GM19395 (cell line): ENCODE measurements around the gene SLC38A3.

ENCODE experiments used
- ATAC-seq: cut with Tn5 transposase; IDR thresholded peaks from one replicate; pipeline ENCODE4 v1.9.1; 2021; ENCODE audit warnings: mild to moderate bottlenecking, moderate library complexity; ENCODE audit not compliant: unreplicated experiment

Gene SLC38A3

DNA sequence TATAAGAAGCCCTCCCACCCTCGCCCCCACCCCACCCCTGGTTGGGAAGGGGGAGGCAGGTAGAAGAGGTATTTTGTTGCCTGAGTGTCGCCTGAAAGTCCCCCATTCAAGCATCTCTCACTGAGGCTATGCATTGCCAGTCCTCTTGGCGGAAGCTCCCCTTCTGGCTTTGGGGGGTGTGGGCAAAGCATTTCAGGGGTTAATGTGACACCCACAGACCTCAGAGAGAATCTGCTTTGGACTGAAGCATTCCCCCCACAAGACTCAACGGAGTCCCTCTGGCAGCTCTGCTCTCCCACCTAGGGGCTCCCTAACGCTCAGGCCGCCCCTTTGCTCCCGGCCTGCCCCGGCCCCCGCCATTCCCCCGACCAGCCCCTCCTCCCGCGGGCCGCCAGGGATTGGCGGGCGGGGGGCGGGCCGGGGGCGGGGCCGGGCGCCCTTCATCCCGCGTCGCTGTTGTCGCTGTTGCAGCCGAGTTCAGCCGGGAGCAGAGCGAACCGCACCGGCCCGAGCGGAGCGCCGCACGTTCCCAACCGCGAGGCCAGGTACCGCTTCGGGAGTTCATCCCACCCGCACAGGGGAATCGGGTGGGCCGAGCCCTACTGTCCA is at the start of gene SLC38A3:
SLC38A3 (plus strand) TSS at position 468 of the 609 bp plus-strand sequence. CDS start 8,929 bp downstream, outside the sequence.
- no peak for ATAC-seq

DNA sequence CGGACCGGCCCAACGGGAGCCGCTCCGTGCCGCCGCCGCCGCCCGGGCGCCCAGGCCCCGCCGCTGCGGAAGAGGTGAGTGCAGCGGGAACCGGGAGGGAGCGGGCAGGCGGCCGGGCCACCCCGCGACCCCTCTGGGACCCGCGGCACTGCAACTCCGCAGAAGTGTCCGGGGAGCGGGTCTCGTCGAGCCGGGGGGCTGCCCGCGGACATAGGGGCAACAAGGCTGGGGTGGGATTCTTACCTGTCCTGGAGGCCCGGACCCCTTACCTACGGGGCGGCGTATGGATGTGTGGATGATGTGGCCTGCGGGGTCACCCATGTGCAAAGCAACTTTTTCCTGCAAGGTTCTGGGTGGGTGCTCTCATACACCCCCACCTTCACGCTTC is 49.6 kb upstream of the SLC38A3 start:
- ATAC-seq = no peak

DNA sequence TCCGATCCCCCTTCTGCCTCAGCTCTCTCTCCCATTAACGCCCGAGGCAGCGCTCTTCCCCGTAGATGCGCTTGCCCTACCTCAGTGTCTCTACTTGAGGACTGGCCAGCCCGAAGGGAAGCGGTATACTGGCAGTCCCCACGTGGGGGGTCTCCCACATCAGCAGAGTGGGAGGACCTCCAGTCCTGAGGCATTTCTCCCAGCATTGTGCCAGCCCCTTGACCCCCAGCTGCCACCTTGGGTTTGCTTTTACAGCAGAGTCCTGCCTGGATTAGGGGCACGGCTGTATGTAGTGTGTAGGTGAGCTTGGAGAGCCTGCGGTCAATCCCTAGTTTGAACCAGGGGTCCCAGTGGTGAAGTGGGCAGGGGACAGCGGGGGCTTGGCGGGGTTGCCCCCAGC is 49.2 kb upstream of the SLC38A3 start:
- no peak for ATAC-seq

DNA sequence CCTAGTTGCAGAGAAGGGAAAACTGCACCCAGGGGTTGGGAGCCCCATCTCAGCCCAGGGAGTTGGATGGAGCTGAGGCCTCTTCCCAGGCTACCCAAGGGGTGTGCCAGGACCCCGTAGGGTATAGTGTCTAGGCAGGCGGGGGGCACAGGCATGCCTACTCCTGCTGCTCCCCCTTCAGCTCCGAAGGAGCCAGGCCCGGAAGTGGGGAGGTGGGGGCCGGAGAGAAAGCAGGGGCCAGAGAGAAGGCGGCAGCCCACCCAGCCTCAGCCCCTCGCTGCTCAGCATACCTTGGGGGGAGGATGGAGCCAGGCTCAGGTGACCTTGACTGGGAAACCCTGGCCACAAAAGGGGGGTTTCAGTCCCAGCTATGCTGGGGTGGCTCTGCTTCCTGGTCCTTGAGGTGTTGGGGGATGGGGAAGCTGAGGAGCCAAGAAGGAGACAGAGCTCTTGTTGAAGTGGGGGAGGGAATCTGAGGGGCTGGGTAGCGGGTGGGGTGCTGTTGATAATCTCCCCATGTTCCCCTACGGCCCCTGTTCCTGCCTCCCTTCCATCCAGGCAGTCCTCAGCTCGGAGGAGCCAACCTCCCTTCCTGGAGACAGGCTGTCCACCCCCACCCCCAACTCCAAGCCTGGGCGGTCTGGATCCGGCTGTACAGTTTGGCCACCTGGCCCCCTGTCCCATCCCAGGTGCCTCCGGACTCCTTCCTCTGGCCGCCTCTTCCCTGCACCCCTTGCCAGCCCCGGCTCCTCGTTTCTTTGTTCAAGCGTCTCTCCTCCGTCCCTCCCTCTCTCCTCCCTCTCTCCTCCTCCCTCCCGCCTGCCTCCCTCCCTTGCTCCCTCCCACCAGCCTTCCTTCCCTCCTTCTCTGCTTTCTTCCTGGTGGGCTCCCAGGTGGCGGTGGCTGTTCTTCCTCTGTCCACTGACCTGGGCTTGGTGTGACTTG is 48.2 kb upstream of the SLC38A3 start:
- no peak for ATAC-seq

DNA sequence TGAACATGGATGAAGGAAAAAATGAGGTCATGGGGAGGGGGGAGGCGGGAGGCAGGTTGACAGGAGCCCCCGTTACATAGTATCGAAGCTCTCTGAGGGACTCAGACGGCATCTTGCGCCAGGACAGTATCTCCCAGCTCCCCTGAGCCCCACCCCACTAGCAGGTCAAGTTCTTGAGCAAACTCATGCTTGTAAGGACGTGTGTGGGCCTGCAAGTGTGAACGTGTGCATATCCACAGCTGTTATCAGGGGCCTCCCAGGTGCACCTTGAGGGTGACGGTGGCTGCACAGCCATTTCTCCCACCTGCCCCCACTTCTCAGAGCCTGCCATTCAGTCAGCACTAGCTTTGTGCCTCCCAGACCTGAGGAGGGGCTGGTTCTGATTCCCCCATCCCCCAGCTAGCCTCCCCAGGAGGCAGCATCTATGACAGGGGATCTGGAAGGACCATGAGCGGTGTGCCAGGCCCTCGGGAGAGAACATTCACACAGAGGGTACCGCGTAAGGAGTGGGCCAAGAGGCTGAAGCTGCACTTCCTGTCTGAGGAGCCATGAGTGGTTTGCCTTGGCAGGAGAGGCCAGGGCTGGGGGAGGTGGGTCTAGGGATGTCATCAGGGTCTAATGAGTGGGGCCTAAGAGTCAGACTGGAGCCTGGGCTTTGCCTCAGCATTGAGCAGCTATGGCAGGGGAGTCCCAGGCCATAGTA is 47.1 kb upstream of the SLC38A3 start:
- ATAC-seq = no peak

DNA sequence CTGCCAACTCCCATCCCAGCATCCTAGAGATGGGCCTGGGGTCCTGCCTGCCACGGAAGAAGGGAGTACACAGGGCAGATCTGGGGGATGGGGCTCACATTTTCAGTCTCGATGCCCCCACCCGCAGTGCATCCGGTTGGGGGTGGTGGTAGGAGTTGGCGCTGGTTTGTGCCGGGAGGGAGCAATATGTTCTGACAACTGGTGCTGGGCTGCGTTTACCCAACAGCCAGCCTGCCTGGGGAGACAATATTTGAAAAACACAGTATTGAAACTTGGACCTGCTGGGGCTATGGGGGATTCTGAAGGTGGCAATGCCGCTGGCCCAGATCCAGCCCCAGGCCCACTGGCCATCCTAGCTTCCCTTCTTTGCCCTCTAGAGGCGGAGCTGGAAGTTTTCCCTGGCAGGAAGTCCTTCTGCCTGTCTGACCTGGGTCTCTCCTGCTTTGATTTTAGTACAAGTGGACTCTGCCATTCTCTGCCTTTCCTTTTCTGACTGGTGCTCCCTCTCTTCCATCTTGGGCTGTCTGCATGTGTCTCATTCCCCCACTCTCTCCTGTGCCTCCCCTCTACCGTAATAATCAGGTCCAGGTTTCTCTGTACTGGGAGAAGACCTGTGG is 46.4 kb upstream of the SLC38A3 start:
- ATAC-seq = no peak

DNA sequence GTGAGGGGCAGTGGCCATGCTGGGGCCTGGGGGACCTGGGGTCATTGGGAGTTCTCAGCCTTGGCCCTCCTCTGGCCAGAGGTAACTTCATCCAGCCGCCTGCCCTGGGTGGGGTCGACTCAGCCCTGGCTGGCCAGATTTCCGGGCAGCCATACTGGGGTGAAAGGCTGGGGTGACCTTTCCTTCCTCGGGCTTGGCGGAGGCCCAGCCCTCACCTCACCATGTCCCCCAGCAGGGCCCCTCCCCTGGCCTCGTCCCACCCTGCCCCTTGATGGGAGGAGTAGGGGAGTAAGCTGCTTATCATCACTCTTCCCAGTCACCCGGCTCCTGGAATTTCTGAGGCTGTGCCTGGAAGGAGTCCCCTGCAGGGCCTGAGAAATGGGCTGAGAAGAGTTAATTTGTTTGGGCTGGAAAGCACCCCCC is 44.5 kb upstream of the SLC38A3 start:
- ATAC-seq = no peak

DNA sequence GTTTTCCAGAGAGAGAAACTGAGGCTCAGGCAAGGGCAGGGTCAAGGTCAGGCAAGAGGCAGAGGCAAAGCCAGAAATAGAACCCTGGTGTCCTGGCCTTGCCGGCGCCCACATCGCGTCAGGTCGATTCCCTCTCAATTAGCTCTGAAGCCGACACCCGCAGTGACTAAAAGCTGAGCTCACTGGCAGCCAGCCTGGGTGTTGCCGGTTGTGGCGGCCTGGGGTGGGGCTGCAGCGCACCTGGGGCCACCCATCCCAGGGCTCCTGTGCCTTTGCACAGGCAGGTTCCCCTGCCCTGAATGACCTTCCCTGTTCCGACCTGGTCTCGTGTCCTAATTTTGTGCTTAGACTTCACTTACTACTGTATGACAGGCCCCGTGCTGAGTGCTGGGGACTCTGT is 43.8 kb upstream of the SLC38A3 start:
- no peak for ATAC-seq

DNA sequence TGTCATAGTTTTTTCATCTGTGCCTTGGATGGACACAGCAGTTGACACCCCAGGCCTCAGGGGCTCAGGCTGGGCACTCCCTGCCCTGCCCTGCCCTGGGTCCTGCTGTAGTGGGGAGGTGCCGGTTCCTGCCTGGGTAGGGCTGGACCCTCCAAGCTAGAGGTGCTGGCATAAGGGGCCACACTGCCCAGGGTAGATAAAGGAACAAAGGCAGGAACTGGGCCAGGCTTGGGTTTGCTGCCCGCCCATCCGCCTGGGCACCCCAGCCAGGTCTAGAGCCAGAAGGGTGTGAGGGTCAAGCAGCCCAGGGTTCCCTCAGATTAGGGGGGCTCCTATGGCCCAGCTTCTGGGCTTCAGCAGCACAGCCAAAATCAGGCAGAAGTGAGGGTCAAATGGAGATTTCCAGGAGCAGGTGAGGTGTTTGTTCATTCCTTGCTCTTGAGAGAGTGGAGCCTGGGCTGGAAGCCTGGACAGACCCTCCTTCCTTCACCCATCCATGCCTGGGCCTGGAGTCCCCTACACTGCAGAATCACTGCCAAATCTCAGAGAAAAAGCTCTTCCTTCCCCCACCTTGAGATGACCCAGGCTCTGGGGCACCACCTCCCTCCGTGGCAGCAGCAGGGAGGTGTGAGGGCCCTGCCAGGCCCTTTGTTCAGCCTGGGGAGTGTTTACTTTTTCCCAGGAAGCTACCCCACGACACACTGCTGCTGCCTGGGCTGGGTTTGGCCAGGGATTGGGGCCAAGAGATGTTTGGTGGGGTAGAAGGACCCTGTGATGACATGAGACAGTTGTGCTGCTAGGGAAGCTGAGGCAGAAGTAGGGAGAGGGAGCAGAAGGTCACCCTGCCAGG is 42.8 kb upstream of the SLC38A3 start:
- no peak for ATAC-seq

DNA sequence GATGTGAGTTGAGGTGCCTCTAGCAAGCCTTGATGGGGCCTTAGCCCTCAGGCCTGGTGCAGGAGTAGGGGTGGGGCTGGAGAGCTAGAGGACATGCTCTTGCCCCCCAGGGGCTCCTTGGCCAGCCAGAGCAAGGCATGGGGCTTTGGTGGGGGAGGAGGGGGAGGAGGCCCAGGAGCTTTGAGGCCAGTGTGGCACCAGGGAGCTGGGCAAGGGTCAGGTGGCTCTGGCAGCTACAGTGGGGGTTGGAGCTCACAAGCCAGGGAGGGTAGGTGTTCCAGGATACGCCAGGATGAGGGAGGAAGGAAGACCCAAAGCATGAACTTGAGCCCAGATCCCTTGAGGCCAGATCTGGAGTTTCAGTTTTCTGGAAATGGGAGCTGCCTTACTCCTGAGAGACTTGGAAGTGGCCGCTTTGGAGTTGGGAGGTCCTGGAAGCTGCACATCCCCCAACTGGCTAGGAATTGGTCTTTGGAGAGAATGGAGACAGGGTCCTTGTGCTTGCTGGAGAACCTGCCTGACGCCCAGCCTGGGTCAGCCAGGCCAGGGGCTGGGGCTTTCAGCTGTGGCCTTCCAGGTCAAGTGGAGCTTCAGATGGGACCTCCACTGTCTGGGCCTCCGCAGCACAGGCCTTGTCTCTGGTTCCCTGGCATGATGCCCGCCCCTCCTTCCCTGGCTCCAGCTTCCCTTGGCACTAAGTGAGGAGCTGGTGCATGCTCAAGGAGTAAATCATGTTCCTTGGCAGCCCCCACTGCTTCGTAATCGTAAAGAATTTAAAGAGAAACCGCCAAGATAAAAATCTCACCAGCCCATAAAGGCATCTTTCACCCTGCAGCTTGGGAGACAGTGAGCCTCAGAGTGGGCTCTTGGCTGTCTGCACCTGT is 41.3 kb upstream of the SLC38A3 start:
- no peak for ATAC-seq

DNA sequence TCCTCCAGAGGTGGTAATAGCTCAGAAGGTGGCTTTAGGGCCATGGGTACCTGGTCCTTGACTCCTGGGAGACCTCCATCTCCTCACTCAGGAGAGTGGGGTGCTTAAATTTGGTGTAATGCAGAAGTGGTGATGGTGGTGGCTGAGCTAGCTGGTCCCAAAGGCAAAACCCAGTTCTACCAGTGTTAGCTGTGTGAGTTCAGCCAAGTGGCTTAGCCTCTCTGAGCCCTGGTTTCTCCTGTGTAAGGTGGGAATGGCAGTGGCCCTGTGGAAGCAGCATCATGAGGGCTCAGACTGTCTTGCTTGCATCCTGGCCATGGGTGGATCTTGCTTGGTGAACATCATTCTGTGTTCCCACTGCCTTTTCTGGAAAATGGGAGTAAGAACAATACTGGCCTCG is 40.6 kb upstream of the SLC38A3 start:
- ATAC-seq = no peak

DNA sequence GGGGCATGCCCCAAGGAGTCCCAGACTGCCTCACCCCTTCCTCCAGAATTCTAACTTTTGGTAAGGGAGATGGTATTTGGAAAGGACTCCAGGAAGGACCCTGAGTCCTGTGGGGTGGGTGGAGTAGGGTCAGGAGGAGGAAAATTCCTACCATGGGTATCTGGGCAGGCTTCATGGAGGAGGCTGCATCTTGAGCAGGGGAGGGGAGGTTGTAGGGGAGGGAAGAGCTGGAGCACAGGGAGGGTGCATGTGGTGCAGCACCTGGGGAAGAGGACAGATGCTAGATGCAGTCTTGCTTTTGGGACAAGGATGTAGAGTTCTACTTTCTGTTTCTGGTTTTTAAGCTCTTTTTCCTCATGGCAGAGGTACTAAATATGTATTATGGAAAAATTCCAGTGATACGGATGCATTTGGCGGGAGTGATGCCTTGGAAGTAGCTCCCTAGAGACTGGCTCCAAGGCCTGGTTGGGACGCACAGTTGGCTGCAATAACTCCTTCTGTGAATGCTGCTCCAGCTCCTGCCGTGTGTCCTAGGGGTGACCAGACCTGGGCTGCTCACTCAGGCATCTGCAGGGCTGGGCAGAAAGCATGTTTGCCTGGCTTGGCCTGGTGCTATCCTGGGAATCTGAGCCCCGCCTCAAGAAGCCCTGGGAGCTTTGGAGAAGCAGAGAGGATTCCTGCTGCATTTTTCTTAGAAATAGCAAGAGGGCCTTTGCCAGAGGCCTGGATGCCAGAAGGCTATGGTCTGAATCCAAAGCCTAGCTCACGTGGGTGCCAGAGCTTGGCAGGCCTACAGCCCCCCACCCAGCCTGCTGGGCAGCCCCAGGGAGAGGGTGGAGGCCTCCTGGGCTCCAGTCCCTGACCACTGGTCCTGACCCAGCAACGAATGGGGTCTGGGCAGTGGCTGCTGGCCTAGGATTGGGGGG is 39.8 kb upstream of the SLC38A3 start:
- ATAC-seq = no peak

DNA sequence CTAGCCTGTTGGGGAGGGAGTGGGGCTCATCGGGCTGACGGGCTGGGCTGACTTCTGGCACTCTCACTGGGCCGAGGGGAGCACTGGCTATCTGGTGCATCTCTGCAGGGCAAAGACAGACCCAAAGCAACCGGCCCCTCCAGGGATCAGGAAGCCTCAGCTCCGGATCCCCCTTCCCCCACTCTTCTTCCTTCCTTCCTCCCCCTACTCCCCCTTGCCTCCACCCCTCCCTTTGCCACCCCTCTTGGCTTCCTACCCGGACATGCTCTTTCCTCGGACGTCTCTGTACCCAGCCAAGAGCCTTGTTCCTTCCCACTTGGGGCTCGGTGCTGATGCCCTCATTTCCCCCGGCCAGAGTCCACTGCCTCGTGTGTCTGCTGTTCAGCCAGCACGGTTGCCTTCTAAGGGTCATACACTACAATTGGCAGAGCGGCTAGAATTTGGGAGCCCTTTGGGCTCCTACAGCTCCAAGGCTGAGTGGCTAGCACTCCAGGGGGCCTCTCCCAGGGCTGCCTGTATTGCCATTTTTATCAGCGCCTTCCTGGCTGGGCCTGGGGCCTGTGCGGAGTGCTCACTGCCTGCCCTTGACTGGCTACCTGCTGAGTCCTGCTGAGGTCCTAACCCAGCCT is 39.0 kb upstream of the SLC38A3 start:
- no peak for ATAC-seq

DNA sequence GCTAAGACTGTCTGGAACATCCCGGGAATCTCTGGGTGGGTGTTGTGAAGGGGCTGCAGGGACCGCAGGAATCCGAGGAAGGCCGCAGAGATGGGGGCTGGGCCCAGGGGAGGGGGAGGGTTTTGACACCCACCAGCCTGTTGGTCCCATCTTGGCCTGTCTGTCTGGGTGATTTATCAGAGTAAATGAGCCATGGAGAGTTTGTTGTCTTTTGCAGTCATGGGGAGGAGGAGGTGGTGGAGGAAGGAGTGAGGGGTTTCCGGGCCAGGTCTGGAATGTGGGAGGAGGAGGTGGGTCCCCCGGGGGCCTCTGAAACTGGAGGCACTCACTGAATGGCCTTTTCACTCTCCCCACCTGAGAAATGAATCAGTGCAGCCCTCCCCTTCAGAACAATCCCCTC is 38.5 kb upstream of the SLC38A3 start:
- no peak for ATAC-seq

DNA sequence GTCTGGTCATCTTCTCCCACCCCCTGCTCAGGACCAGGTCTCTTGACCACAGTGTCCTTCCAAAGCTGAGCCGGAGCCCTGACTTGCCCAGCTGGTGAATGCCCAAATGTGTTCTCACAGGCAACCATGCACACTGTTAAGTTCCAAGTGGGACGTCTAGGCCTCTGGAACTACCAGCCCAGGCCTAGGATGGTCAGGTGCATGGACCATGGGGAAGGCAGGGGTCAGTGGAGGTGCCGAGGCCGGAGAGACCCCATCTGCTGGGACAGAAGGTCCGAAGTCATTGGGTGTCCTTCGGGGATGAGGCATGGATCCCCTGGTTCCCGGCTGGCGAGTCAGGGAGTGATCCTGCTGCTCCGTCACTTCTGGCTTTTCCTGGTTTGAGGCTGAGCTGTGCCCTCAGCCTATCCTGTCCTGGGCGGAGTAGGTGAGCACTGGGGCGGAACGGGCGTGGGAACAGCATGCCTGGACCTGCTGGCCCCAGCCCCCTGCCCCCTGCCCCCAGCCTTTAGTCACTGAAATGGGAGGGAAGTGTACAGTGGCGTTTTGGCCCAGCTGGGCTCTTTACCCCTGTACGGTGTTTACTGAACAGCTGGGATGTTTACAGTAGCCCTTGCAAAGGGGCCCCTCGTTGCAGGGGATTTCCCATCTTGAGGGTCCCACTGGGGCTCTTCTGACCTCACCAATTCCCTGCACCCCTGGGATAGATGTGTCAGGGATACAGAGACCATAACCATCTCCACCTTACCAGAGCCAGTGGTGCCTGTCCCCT is 37.8 kb upstream of the SLC38A3 start:
- no peak for ATAC-seq

DNA sequence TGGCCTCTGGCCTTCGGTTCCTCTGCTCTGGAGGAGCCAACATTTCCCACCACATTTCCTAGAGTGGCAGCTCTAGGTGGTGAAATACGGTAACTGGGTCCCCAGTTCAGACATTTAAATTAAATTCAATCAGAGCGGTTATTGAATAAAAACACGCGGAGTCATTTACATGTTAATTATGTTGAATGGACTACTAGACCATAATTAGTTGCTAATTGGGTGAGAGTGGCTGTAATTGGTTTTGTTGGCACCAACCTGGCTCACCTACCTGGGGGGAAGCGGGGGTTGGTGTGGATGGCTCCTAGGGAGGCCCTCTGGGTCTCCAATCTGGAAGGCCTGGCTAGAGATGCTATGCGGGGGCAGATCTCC is 37.2 kb upstream of the SLC38A3 start:
- ATAC-seq = no peak

DNA sequence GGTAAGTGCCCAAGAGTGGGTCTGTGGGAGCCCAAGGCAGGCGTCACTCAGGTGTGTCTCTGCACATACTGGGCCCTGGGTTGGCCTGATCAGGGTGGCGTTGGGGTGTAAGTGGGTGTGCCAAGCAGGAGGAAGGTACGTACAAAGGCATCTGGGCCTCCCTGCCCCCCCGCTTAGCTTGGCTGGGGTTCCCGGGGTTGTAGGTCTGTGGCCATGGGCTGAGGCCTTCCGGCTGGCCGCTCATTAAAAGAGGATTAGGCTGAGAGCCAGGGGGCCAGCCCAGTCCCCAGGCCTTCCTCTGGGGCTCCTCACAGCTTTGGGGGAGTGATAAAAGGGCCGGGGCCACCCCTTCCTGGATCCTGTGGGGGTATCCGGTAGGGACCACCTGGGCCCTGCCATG is 36.7 kb upstream of the SLC38A3 start:
- ATAC-seq = no peak
